Lower leg skin (tissue), 4 donors: Measurements from ENCODE around the gene ST6GALNAC2. TPM values are rescaled to one million over a fixed set of nuclear protein-coding genes. Genes with fewer than 3 reads are reported as not detected.

Experiments used
- DNase-seq, 2 donors: peaks; one replicate each; pipeline ENCODE4 v3.0.0-alpha.2; 2019; ENCODE audit warnings: low spot score in 2 of 2
- H3K4me3 ChIP-seq: fragments of 200-600 bp; sonication (generic); 2 replicates; pipeline ENCODE4 v1.5.1; 2017; ENCODE audit warnings: mild to moderate bottlenecking, low read depth; ENCODE audit not compliant: poor library complexity, severe bottlenecking
- CTCF ChIP-seq, 3 donors: fragments of 450-650 bp; IDR thresholded peaks; one replicate each; pipeline ENCODE4 v1.5.1; 2016; ENCODE audit warnings: antibody characterized with exemption in 3 of 3, mild to moderate bottlenecking in 3 of 3, moderate library complexity in 2 of 3
- POLR2A ChIP-seq, 2 donors: fragments of 450-650 bp; IDR thresholded peaks; one replicate each; pipeline ENCODE4 v1.6.1; 2016 to 2017; ENCODE audit warnings: antibody characterized with exemption in 2 of 2, mild to moderate bottlenecking in 1 of 2, moderate library complexity in 1 of 2
- WGBS, 2 donors: methylation state at CpG; one replicate each; pipeline ENCODE4 v1.1.5; 2018; 5-methylcytosine and 5-hydroxymethylcytosine counted together
- intact Hi-C: fragments of 100-400 bp; cut with DNase I; formaldehyde crosslinking; loops from one replicate; pipeline ENCODE4 v1.15.0; 2023; ENCODE audit warnings: low total_unique reads
- total RNA-seq, 4 donors: library from RNA; depleted of rRNA; stranded (reverse); fragments of >200 nt; gene quantifications; one replicate each; pipeline ENCODE4 v1.1.0, GENCODE V29; 2016

Gene ST6GALNAC2
- total RNA-seq, 4 donors from 2014 or later: 64.8 to 101 (median 76.5) TPM

- DNase-seq: no peak
- TF ChIP-seq CTCF (IDR thresholded peaks at IDR 0.05): no peak
- no peak for TF ChIP-seq POLR2A (IDR thresholded peaks at IDR 0.05)
- H3K4me3 ChIP-seq: no peak overlapping the region
- intact Hi-C loops: no loop called here
- WGBS, 2 donors: 95 to 97% methylated on average over 13 of the region's 13 CpGs
These were observed 14.7 kb downstream of the ST6GALNAC2 start for GRCh38 chr17:76570877-76571471.

GRCh38 chr17:76570457-76570856 lies 15.2 kb downstream of the ST6GALNAC2 start:
- TF ChIP-seq CTCF (IDR thresholded peaks at IDR 0.05): no peak
- no peak for TF ChIP-seq POLR2A (IDR thresholded peaks at IDR 0.05)
- whole genome bisulfite sequencing, 2 donors: 82 to 91% methylated on average over 7 of the region's 7 CpGs
- H3K4me3 ChIP-seq: no peak overlapping the region
- intact Hi-C loops: no loop called here
- no peak for DNase-seq

- no peak for DNase-seq
- no peak overlapping the region for H3K4me3 ChIP-seq
- TF ChIP-seq CTCF (IDR thresholded peaks at IDR 0.05): no peak
- no peak for TF ChIP-seq POLR2A (IDR thresholded peaks at IDR 0.05)
- 68 to 70% methylated on average over 13 to 18 of the region's 18 CpGs for WGBS, 2 donors
- intact Hi-C loops: no loop called here
These were observed 15.9 kb downstream of the ST6GALNAC2 start for GRCh38 chr17:76569607-76570279.

GRCh38 chr17:76568811-76569221 lies 16.8 kb downstream of the ST6GALNAC2 start:
- 31 to 48% methylated on average over 17 to 19 of the region's 19 CpGs for WGBS, 2 donors
- no peak overlapping the region for H3K4me3 ChIP-seq
- no peak for DNase-seq
- TF ChIP-seq CTCF (IDR thresholded peaks at IDR 0.05) (no peak), POLR2A (IDR thresholded peaks at IDR 0.05) (no peak)
- intact Hi-C loops: no loop called here

GRCh38 chr17:76567634-76568432 lies 17.8 kb downstream of the ST6GALNAC2 start:
- no peak overlapping the region for H3K4me3 ChIP-seq
- TF ChIP-seq CTCF (IDR thresholded peaks at IDR 0.05) (no peak), POLR2A (IDR thresholded peaks at IDR 0.05) (no peak)
- WGBS, 2 donors: 47 to 63% methylated on average over 13 to 14 of the region's 14 CpGs
- intact Hi-C loops: no loop called here
- peak in 1 of 2 donors; percentile 46 for DNase-seq
